ENCODE measurements around the gene UBL7. TPM values are rescaled to one million over a fixed set of nuclear protein-coding genes. Genes with fewer than 3 reads are reported as not detected.

The UBL7 gene
- total and polyA plus RNA-seq, 2 of the 8 experiments (the other 6 are each of a cell fraction or from before 2014, with no cell fraction given), result 71.5 to 183 TPM

DNA sequence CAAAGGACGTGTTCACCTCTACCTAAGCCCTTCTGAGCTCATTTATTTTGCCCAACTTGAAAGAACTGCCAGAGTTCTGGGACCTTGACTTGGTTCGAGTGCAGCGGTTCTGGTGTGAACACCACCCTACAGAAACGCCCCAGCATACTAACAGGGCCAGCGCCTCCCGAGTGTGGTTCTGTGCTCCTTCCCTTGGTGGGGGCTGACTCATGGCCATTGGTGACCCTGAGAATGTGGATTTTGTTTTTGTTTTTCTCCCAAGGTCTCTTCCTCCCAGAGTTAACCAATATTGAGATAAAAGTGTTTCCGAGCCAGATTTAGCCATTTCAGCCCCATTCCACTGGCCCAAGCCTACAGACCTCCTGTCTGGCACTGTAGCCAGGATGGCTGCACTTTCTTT is 55.1 kb downstream of the UBL7 start:
- H4K5ac ChIP-seq (ENCODE audit: insufficient read length, low read depth, low read length), result no peak overlapping the region
- no peak overlapping the region for H3K4me3 ChIP-seq (ENCODE audit: extremely low read depth in 1 of 4, insufficient read depth in 2 of 4, low read depth in 3 of 4, low read length in 4 of 4)
- ChIA-PET CTCF (ENCODE audit: partially characterized antibody) (interaction anchor here (1.2 to 5.5 kb wide), 7 partner anchors 11 to 85 kb away, joined by 3 to 48 read pairs (median 11); no protein-coding TSS in a partner anchor), POLR2A (ENCODE audit: partially characterized antibody) (no interaction called here)
- H2BK5ac ChIP-seq (ENCODE audit: low read depth, low read length), result no peak overlapping the region
- no peak overlapping the region for H2BK20ac ChIP-seq (ENCODE audit: low read length)
- H3K27me3 ChIP-seq (replicated peaks in 1 of 4; ENCODE audit: control insufficient read depth in 3 of 4, extremely low read depth in 1 of 4, insufficient read depth in 3 of 4, low read length in 3 of 4), result no peaks in the 10 kb centered on the region; a peak in 2 of 7 replicates
- H3K14ac ChIP-seq (ENCODE audit: insufficient read length), result no peak overlapping the region
- H2BK12ac ChIP-seq (ENCODE audit: low read depth, low read length), result no peak overlapping the region
- no peaks in the 10 kb centered on the region for H3K79me2 ChIP-seq (ENCODE audit: control insufficient read depth in 1 of 2, insufficient read depth in 2 of 2, low read length in 2 of 2)
- 90% methylated on average over 6 of the region's 7 CpGs; no CpG with 5 or more reads in 1 of the 2 experiments for WGBS, 2 experiments (ENCODE audit: extremely low coverage in 1 of 2, insufficient coverage in 1 of 2, insufficient read length in 1 of 2, insufficient replicate concordance in 2 of 2, low coverage in 1 of 2, low lambda C conversion rate in 2 of 2, missing lambda C conversion rate in 1 of 2)
- FAIRE-seq (no peak), DNase-seq (ENCODE audit: low read depth in 1 of 2, low spot score in 2 of 2) (no peak)
- H3K27ac ChIP-seq (ENCODE audit: low read depth, low read length), result no peak overlapping the region
- H3K4me1 ChIP-seq (replicated peaks in 1 of 4; ENCODE audit: control insufficient read depth in 3 of 4, insufficient read depth in 4 of 4, low read length in 3 of 4), result peaks cover 0 to 13% (median 5%) of the 10 kb centered on the region in 4 experiments; a peak in 5 of 7 replicates
- no peak overlapping the region for H3K4me2 ChIP-seq (ENCODE audit: insufficient read depth in 1 of 2, low read depth in 2 of 2, low read length in 2 of 2)
- H2BK120ac ChIP-seq (replicated peaks; ENCODE audit: low read depth, low read length), result no peak overlapping the region
- H2BK15ac ChIP-seq (ENCODE audit: low read length), result peak overlapping the region; percentile 93; the same call in 1 of the 2 replicates
- H4K8ac ChIP-seq (ENCODE audit: extremely low read depth, insufficient read depth, low read length), result no peak overlapping the region
- H3K9me3 ChIP-seq (ENCODE audit: insufficient read depth in 2 of 2, low read depth in 1 of 2, low read length in 1 of 2), result no peaks in the 10 kb centered on the region
- H4K91ac ChIP-seq (replicated peaks; ENCODE audit: insufficient read length, low read length), result no peak overlapping the region
- no peak overlapping the region for H3K23ac ChIP-seq (ENCODE audit: insufficient read length)
- no peaks in the 10 kb centered on the region for H3K79me1 ChIP-seq (ENCODE audit: low read depth, low read length)
- peaks cover 0 to 6% (median 1%) of the 10 kb centered on the region in 4 experiments; a peak in 4 of 8 replicates for H3K36me3 ChIP-seq (ENCODE audit: control insufficient read depth in 2 of 4, insufficient read depth in 4 of 4, low read length in 3 of 4)
- peaks cover 0 to 3% of the 10 kb centered on the region in 2 experiments for H4K20me1 ChIP-seq (replicated peaks in 1 of 2; ENCODE audit: control insufficient read depth in 1 of 2, insufficient read depth in 2 of 2, low read length in 2 of 2)
- no peak overlapping the region for H3K9ac ChIP-seq (replicated peaks in 1 of 4; ENCODE audit: extremely low read depth in 1 of 4, low read depth in 3 of 4, low read length in 3 of 4)
- H2AFZ ChIP-seq (ENCODE audit: low read length), result no peak overlapping the region
- H3K4ac ChIP-seq (replicated peaks; ENCODE audit: insufficient read length, low read depth, low read length), result no peak overlapping the region
- H3K56ac ChIP-seq (replicated peaks; ENCODE audit: insufficient read length, low read depth, low read length), result no peak overlapping the region
- H2AK5ac ChIP-seq (ENCODE audit: low read depth, low read length), result no peak overlapping the region
- H3K23me2 ChIP-seq (ENCODE audit: low read depth, low read length), result no peaks in the 10 kb centered on the region
- H3K18ac ChIP-seq (ENCODE audit: extremely low read depth, low read length), result no peak overlapping the region
- no peak for TF ChIP-seq JUND (IDR thresholded peaks at IDR 0.05; ENCODE audit: low read length)
- no peak for TF ChIP-seq BACH1 (IDR thresholded peaks at IDR 0.05; ENCODE audit: low read length)
- no peak for TF ChIP-seq EP300 (IDR thresholded peaks at IDR 0.05; ENCODE audit: borderline replicate concordance in 1 of 2, low read depth in 2 of 2, low read length in 2 of 2)
- TF ChIP-seq SP2 (IDR thresholded peaks at IDR 0.05; ENCODE audit: low read length), result no peak
- no peak for TF ChIP-seq ASH2L (IDR thresholded peaks at IDR 0.05; ENCODE audit: low read length)
- no peak for TF ChIP-seq EGR1 (IDR thresholded peaks at IDR 0.05; ENCODE audit: borderline replicate concordance, low read depth, low read length)
- TF ChIP-seq SRF (IDR thresholded peaks at IDR 0.05; ENCODE audit: low read depth, low read length), result no peak
- no peak for TF ChIP-seq SIX5 (IDR thresholded peaks at IDR 0.05; ENCODE audit: low read depth, low read length)
- TF ChIP-seq BRCA1 (IDR thresholded peaks at IDR 0.05; ENCODE audit: low read depth, low read length), result no peak
- no peak for TF ChIP-seq RXRA (IDR thresholded peaks at IDR 0.05; ENCODE audit: insufficient read depth, low read depth, low read length)
- no peak for TF ChIP-seq CTBP2 (IDR thresholded peaks at IDR 0.05; ENCODE audit: borderline replicate concordance, insufficient read depth, insufficient read length, low read length)
- no peak for TF ChIP-seq ZNF274 (IDR thresholded peaks at IDR 0.05; ENCODE audit: borderline replicate concordance, extremely low read depth, low read length)
- no peak for TF ChIP-seq POLR2A (IDR thresholded peaks at IDR 0.05; ENCODE audit: control extremely low read depth in 1 of 2, low read depth in 2 of 2, low read length in 2 of 2)
- TF ChIP-seq SIN3A (conservative IDR thresholded peaks at IDR 0.05 in 1 of 2, IDR thresholded peaks at IDR 0.05 in 1 of 2; ENCODE audit: low read depth in 1 of 2, low read length in 2 of 2), result no peak
- TF ChIP-seq SIRT6 (IDR thresholded peaks at IDR 0.05; ENCODE audit: low read length), result no peak
- no peak for TF ChIP-seq KDM1A (IDR thresholded peaks at IDR 0.05; ENCODE audit: borderline replicate concordance, low read length)

Measured in H1 (cell line).